HL-60/S4 (cell line): ENCODE results near the gene SCN2B.

ENCODE experiments used
- in situ Hi-C: fragments of 300-500 bp; cut with MboI; formaldehyde crosslinking; loops from 2 replicates; pipeline ENCODE4 v1.14.3; 2022; ENCODE audit warnings: low sequenced_read_pairs

Gene SCN2B

DNA sequence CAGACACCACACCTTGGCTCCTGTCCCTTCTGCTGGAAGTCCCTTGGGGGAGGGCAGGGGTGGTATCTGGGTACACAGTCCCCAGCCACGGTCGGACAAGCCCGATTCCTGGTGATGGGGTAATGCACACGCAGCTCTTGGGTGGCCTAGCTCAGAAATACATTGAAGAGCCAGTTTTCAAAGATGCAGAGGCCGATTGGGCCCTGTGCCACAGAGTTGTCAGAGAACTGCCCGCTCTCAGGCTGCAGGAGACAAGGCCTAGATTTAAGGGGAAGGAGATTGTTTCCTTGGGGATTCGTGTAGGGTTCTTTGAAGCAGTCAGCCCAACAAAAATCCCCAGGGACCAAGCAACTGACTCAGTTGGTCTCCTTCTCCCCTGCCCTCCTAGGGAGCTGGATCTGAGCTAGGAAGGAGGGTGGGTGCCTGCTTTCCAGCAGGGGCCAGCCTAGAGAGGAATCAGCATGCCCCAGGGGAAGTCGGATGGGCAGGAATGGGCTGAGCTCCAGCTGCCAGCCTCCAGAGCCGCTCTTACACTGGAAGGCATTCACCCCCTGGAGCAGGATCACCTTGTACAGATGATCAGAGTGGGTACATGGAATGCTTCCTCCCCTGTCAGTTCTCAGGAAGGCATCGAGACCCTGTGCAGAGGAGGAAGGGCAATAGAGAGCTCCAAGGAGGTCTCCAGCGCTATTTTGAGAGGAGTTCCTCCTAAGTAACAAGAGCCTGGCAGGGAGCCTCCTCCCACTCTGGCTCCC, 20.5 kb downstream of the SCN2B start:
- in situ Hi-C loops: no loop called here

DNA sequence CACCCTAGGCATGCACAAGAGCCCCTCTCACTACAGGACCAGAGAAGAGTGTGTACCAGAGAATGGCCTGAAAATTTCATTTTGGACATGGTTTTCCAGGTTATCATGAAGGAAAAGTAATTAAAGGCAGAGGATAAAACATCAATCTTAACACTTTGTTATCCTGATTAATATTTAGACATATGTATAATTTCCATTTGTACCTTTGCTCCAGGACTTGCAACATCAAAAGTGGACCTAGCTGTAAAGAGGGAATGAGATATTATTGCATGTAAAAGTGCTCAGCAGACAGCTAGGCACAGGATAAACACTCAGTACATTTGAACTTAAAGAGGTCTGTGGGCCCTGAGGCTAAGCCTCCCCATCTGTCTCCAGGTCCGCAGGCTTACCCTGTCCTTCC, 21.8 kb downstream of the SCN2B start:
- in situ Hi-C loops: no loop called here

DNA sequence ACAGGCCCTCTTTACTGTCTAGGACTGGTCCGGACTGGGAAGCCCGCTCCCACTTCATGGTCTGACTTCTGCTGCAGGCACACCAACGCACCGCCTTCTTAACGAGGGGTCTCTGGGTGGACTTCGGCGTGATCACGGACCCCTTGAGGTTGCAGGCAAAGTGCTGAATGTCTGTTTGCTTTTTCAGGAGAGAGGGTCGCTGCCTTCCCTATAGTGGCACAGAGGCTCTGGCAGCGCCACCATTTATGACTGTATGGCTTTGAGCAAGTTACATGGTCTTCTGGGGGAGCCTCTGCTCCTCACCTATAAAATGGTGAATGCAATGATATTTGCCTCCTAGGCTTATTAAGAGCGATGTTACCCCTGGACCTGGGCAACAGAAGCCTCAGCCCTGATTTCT, 22.5 kb downstream of the SCN2B start:
- in situ Hi-C loops: no loop called here

DNA sequence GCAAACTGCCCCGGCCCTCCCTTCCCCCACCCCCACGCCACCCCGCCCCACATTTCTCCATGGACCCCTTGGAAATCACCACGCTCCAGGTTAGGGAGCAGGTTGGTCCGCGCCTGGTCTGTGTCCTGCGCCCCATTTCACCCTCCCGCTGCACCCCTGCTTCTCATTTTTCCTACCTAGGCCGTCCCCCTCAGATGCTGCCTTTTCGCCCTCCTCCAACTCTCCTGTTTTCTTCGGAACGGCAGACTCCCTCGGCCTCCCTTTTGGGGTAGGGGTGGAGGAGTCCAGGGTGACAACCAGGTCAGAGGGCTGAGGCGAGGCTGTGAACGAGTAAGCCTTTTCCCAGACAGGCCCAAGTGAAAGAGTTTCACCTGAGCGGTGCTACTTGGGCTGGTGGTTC, 22.9 kb downstream of the SCN2B start:
- in situ Hi-C loops: no loop called here

- in situ Hi-C loops: no loop called here
Measured at GRCh38 chr11:118152552-118153471, 23.6 kb downstream of the SCN2B start, which contains the start of gene SCN4B. Gene SCN4B, minus strand, starts transcription at chr11:118152823. Its CDS starts 150 bp downstream, at chr11:118152673.

DNA sequence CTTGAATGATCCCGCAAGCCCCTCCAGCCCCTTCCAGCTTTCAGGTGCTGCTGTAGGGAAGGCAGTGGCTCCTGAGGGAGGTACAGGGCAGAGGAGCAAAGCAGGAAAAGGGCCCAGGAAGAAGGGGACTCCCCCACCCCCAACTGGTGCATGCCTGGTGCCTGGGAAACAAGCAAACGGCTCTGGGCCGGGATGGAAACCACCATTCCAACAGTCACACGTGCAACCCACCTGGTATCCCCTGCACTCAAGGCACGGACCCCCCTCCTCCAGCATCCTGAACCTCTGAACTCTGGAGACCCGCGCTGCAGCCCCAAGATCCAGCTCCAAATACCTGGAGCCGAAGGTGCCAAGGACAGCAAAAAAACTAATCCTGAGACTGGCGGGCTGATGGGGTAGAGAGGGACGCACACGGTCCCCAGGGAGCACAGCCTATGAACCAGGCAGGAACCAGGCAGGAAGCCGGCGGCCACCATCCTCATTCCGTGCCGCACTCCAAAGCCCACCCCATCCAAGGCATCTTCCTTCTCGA, 24.4 kb downstream of the SCN2B start:
- in situ Hi-C loops: no loop called here

- in situ Hi-C loops: no loop called here
Measured at GRCh38 chr11:118151431-118151830, 25.0 kb downstream of the SCN2B start.

DNA sequence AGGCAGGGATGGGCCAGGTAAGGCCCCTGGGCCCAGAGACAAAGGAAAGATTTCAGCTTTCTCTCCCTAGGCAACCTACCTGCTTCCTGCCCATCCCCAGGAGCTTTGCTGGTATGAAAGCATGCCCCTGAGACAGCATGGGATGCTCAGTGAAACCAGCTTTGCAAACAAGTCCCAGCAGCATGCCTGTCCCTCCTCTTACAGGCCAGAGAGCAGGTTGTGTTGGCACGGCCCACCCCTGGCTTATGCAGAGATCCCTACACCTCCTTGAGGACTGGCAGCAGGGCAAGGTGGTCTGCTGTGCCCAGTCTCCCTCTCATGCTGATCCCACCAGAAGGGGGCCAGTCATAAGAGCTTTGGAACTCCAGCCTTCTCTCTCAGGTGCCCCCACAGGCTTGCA, 26.9 kb downstream of the SCN2B start:
- in situ Hi-C loops: no loop called here

GRCh38 chr11:118148856-118149255, 27.6 kb downstream of the SCN2B start:
- in situ Hi-C loops: no loop called here

- in situ Hi-C loops: no loop called here
Measured at GRCh38 chr11:118148240-118148639, 28.2 kb downstream of the SCN2B start.

- in situ Hi-C loops: no loop called here
Measured at GRCh38 chr11:118147502-118147901, 28.9 kb downstream of the SCN2B start.

DNA sequence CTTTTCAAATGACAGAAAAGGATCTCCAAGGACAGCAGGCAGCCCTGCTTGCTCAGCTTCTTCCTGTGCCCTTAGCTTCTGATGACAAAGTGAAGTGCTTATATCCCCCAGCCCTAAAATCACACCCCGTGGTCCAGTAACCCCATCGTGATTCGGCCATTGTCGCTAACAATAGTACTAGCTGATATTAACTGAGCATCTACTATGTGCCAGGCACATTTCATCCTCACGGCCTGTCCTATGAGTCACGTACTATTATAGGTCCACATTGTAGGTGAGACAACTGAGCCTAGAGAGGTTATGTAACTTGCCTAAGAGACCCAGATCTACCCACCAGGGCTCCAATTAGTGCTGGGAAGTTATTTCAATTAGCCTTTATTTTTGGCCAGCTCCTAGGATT, 29.9 kb downstream of the SCN2B start:
- in situ Hi-C loops: no loop called here

GRCh38 chr11:118145285-118146227, 30.9 kb downstream of the SCN2B start:
- in situ Hi-C loops: no loop called here

- in situ Hi-C loops: no loop called here
Measured at GRCh38 chr11:118144301-118145268, 31.9 kb downstream of the SCN2B start.

- in situ Hi-C loops: no loop called here
Measured at GRCh38 chr11:118143661-118144185, 32.7 kb downstream of the SCN2B start.

GRCh38 chr11:118142809-118143208, 33.6 kb downstream of the SCN2B start:
- in situ Hi-C loops: no loop called here

GRCh38 chr11:118142081-118142480, 34.4 kb downstream of the SCN2B start:
- in situ Hi-C loops: no loop called here

- in situ Hi-C loops: no loop called here
Measured at GRCh38 chr11:118139578-118139977, 36.9 kb downstream of the SCN2B start.

DNA sequence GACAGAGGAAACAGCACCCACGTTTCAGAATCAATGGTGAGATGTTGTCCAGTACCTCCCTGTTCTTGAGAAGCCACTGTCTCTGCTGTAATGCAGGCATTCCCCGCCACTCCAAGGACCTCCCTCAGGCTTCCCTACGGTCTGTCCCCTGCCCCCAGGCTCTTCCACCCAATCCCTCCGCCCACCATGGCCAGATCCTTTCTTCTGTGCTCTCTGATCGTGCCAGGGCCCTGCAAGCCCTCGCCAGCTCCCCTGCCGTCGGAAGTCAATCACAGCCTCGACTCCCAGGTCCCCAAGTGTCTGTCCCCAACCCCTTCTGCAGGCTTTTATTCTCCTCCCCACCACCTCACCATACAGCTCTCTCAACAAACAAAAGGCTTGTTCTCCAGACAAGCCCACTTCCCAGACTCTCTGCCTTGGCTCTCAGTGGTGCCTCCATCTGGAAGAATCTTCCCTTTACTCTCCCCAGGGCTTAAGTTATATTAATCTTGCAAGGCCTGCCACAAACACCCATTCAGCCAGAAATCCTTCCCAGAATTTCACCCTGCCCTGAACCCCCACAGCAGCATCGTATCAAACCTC, 37.5 kb downstream of the SCN2B start:
- in situ Hi-C loops: no loop called here
